Stimulated activated naive CD8-positive, alpha-beta T cell treated with anti-CD3 and anti-CD28 coated beads, Interleukin-15, Interleukin-2, amounts not matched to agents 100 U/mL and 50 U/mL, for 24 hours (primary cell): Measurements from ENCODE around the gene MDC1.
A peak's percentile ranks its signal among the peaks of the same experiment; 100 is the strongest.
"Not testable (repeated sequence)": the region's sequence is repeated elsewhere in the genome, so short reads cannot be mapped to it uniquely, and the experiment has no call there.

ENCODE experiments used
- ATAC-seq: fragments of 150-1000 bp; cut with Tn5 transposase; one replicate; pipeline ENCODE4 v1.10.0; 2021
- DNase-seq: peaks from one replicate; pipeline ENCODE4 v3.0.0; 2021

The MDC1 gene

DNA sequence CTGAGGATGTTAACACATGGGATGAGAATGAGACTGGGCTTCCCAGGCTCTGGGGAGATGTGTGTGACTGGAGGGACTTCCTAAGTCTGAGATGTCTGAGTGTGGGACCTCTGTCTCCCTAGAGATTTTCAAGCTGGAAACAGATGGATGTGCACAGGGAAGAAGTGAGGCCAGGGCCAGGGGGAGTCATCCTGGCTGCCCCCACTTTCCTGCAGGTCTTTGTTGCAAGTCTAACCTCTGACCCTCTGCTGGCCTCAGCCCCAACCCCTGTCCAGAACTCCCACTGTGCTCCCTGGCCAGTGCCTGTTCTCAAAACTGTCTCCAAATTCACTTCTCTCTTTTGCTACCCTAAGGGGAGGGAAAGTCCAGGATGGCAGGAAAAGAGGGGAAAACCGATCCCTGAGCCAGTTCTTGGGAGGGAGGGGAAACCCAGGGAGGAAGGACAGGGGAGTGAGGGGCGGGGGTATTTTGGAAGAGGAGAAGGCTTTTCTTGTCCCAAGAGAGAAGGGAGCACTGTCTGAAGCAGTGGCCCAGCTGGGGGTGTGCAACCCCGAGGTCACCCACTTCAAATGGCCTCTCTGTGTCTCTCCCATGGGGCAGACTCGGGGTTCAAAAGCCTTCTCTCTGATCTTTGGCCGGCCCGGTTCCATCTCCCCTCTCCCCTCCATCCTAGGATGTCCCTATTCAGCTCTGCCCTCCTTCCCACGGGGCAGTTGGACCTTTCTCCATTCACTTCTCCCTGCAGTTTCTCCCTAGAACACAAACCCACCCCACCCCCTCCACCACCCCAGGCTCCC lies 33.7 kb downstream of the MDC1 start:
- DNase-seq, result no peak

DNA sequence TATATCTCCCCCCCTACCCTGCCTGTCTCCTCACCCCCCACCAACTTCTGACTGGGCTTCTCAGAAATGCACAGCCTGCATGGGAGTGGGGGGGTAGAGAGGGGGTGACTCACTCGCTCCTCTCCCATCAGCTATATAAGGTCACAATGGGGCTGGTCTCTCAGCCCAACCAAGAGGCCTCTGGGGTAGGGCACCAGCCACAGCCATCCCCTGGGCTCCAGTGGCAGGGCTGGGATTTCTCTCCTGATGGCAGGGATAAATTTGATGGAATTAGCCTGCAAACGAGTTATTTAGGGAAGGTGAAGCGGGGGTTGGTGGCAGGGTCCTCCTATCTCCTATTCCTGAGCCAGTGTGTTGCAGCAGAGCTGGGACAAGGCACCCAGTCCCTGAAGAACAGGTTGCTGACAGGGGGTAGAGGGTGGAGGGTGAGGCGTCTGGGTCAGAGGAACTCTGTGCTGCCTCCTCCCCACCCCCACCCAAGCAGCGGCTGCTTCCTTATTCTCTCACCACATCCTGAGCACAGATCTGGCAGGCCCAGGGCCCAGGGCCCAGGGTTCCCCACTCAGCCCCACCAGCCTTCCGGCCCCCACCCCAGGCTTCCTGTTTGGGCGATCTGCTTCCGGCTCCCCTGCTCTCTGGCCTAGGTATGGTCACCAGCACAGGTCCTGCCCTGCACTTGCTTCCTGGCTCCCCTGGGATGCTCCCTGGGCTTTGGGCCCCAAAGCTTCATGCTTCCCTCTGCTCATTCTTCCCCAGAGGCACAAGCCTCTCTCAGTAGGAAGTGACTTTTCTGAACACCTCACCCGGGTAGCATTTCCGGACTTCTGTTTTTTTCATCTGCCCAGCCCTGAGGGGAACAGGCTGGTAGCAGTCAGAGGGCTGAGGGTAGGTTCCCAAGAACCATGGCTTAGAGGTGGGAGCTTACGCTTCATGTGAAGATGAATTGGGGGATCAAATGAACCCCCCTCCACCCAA lies 34.7 kb downstream of the MDC1 start:
- ATAC-seq (peak; percentile 72), DNase-seq (peak; percentile 89)

More for the DNA sequence above, 33.7 kb downstream of the MDC1 start:
- no peak for ATAC-seq

DNA sequence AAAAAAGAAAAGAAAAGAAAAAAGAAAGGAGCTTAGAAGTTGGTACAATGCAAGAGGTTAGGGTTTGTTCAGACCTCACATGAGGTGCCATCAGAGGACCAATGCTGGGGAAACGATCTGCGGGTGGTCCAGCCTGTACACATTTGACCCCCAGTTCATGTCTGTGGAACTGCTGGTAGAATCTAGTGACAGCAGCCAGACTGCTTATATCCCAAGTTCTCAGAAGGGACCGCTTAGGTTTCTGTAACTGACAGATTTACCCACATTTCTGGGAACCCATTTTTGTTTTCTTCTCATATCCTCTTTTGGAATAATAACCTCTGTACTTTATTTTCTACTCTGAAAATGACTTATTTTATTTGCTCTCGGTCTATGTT lies 35.3 kb downstream of the MDC1 start:
- ATAC-seq (no peak), DNase-seq (no peak)

DNA sequence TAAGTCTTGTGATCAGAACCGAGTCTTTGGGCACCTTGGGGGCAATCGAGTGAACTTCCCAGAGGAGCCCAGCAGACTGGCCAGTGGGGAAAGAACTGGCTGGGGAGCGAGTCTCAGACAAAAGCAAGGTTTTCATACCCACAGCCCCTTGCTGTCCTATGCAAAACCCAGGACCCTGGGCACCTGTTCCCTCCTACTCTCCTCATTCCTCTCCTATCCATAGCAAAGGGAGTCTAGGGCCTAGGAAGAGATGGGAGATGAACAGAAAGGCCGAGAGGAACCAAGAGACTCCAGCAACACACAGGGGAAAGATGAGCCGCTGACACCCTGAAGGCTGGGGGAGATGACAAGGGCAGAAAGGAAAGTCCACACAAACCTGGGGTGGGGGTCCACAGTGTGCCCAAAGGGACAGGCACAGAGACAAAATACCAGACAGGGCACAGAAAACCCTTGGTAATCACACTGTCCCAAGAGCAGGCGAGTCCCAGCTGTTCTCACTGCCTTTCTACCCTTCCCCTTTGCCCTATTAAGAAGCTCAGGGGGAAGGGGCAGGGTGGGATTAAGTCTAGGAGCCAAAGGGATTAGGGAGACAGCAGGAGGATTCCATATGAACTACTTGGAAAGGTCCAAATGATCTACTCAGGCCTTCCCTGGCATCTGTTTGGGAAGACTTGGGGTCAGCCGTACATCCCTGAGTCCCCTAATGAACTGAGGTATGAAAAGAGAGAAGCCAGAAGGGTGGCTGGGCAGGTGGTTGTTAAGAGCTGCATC lies 37.1 kb downstream of the MDC1 start:
- no peak for DNase-seq
- no peak for ATAC-seq

DNA sequence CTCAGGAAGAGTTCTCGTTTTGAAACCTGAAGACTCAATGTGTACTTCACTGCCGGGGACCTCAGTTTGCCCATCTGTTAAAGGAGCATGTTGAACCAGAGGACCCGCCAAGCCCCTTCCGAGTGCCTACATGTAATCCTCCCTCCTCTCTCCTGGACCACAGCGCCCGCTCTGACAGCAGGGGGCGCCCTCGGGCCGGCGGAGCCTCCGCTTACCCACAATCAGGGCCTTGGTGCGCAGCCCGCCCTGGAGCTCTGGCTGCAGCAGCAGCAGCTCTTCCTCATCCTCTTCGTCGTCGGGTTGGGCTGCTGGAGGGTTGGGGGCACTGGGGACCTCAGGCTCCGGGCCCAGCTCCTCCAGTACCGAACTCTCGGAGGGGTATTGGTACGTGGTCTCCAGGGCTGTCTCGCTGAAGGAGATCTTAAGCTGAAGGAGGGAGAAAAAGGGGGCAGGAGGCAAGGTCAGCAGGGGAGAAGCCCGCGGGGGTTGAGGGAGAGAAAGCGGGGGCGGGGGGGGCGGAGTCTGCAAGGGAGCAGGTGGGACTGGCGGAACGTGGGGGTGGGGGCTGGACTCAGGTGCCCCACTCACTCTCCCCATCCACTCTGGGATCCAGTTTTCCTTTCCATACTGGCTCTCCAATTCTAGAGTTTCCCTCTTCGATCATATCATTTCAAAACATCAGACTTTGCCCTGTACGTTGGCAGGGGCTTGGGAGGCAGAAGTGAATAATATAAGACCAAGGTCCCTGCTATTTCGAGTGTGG lies 37.9 kb downstream of the MDC1 start:
- DNase-seq (peak; percentile 95), ATAC-seq (peak; percentile 57)

DNA sequence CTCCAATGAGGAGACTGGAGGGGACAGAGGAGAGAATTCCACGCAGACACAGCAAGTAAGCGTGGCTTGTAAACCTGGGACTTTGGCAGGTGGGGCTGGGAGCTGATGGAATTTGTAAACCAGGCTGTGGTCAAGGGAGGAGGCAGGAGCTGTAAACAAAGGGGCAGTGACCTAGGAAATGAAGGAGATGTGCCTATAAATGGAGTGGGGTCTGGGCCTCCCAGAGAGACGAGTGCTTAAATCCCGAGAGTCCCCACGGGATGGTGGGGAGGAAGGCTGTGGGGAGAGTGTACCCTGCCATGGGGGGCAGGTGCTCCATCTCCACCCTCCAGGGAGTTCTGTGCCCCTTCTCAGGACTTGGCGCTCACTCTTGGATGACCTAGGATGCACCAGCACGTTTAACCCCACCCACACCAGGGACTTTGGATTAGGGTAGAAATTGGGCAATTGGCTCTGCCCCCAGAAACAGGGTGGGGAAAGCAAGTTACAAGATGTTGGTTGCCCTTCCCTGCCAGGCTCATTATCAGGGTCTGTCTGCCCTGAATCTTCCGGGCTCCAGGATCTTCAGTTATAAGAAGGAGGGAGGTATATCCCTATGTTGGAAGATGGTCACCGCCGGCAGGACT lies 40.3 kb downstream of the MDC1 start:
- ATAC-seq, result no peak

DNA sequence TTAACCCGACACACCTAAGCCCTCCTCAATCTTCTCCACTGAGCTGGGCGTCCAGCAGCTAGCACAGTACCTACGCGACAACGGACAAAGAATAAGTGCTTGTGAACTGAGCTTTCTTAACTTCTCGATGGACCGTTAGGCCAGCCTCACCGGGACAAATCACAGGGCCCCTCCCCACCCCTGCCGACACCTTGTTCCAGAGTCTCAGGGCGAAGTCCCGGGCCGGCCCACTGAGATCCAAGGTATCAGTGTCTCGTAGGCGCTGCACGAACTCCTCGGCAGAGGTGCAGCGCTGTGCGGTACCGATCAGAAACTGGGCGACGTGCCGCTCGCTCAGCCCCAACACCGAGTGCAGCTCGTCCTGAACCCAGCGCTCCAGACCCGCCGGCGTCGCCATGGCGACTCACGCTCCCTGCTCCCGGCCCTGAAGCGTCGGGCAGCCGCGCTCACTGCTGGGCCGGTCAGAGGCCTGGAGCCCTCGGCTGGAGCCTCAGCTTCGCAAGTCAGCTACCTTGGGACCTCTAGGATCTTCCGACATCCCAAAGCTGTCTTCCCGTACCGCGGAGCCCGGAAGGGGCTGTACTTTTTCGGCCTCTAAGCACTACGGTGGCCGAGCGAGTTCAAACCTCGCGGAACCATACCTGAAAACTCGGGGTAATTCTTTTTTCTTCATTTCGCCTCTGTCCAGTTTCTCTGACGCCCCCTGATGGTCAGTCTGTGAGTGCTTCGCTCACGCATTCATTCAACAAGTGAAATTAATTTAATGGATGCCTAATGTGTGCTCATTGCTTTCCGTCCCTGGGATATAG lies 44.4 kb downstream of the MDC1 start, which contains the start of gene DHX16:
Gene DHX16 (minus strand): TSS at position 562 of the 809 bp plus-strand sequence. CDS start 165 bp downstream, at position 397.
- ATAC-seq (peak; percentile 81), DNase-seq (peak; percentile 95)

More for the DNA sequence above, 40.3 kb downstream of the MDC1 start:
- no peak for DNase-seq

DNA sequence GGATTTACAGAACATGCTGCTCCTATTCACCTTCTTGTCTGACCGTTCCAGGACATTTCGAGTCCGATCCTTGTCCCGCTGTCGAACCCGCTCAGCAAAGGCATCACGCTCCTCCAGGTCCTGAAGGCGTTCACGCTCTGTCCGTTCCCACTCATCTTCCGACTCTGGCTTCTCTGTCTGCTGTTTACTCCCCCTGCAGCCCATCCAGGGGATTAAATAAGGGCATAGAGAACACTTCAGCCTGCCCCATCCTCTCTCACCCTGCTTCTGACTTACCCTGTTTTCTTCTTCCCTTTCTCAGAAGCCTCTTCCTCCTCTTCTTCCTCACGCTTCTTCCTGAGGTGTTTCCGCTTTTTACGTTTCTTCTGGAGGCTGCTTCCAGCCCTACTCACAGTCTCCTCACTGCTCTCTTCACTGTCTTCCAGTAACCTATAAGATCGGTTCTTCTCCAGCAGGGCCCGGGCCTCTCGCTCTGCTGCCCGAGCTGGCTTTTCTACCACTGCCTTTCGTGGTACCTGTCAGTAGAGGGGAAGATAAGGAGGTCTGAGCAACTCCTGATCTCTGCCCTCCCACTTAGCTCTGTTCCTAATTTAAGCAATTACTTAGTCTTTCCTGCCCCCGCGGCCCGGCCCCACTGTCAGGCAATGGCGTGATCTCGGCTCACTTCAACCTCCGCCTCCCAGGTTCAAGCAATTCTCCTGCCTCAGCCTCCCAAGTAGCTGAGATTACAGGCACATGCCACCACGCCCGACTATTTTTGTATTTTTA lies 46.1 kb downstream of the MDC1 start:
- no peak for DNase-seq
- no peak for ATAC-seq

DNA sequence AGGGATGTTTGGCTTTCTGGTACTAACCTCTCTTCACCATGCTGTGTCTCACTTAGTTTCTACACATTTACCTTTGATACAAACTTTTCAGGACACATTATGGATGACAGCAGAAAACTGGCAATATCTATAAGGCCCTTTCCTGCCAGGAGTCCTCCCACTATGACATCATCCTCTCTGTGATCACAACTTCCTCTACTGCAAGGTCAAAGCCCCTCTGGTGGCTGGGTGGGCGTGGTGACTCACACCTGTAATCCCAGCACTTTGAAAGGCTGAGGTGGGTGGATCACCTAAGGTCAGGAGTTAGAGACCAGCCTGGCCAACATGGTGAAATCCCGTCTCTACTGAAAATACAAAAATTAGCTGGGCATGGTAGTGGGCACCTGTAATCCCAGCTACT lies 50.8 kb downstream of the MDC1 start:
- peak; percentile 77 for DNase-seq
- ATAC-seq, result peak; percentile 90

DNA sequence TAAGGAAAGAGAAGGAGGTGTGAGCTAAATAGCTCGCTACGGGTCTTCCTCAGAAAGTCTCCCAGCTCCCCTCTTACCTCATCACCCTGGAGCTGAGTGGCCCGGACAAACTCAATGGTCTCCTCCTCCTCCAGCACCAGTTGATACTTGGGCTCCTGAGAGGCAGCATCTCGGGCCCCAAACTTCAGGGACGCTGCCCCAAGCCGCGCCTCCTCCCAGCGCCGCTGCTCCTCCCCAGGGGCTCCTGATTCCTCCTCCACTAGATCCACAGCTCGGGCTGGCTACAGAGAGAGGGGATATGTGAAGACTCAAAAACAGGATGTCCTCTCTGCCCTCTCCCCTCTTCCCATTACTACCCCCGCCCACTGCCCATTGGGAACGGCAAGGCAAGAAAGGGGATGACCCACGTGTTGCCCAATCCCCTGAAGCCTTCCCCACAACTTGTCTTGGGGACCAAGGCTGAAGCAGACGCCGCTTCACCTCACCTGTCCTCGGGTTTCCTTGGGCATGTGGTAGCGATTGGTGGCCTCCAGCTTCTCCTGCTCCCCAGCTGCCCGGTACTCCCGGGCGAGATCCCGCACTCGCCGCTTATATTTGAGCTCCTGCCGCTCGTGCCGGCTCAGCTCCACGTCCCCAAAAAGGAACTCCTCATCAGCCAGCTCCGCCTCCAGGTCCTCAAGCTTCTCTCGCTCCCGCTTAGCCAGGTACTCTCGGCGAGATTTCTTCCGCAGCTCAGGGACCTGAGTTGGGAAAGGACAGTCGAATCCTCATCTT lies 51.9 kb downstream of the MDC1 start:
- ATAC-seq (no peak), DNase-seq (no peak)

DNA sequence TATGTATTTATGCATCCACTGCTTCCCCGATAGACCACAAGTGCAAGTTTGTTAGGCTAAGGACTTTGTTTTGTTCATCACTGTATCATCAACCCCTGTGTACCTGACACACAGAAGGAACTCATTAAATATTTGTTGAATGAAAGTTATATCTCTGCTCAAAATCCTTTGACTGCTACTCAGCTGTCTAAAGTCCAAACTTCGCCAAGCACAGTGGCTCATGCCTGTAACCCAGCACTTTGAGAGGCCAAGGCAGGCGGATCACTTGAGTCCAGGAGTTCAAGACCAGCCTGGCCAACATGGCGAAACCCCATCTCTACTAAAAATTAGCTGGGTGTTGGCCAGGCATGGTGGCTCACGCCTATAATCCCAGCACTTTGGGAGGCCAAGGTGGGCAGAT lies 59.2 kb downstream of the MDC1 start:
- ATAC-seq, DNase-seq: not testable (repeated sequence)

DNA sequence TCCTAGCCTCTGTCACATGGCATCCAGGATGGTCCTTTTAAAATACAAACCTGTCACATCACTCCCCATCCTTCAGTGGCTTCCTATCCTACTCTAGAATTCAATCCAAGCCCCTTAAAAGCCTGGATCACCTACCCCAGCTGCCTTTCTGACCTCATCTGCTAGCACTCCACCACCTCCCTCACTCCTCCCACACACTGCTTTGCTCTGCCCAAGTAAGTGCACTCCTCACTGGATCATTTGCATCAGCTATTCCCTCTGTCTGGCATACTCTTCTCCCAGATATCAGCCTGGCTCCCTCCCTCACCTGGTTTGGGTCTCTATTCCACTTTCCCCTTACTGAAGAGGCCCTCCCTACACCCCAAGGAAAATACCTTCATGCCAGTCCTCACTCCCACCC lies 59.6 kb downstream of the MDC1 start:
- ATAC-seq, result no peak
- no peak for DNase-seq

DNA sequence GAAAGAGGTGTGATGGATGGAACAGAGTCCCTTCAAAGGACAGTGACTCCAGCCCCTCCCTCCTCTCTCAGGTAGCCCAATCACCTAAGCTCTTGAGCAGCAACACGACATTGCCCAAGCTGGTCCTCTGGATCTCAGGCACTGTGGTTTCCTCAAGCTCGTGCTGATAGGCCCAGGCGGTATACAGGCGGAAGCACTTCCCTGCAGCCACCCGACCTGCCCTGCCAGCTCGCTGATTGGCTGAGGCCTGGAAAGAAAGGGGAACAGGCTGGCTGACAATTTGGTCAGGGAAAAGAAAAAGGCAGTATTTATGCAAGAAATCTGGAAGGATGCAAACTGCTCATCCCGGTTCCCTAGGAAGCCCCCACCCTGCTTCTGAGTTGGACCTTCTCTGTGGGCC lies 60.6 kb downstream of the MDC1 start:
- no peak for DNase-seq
- ATAC-seq, result no peak

DNA sequence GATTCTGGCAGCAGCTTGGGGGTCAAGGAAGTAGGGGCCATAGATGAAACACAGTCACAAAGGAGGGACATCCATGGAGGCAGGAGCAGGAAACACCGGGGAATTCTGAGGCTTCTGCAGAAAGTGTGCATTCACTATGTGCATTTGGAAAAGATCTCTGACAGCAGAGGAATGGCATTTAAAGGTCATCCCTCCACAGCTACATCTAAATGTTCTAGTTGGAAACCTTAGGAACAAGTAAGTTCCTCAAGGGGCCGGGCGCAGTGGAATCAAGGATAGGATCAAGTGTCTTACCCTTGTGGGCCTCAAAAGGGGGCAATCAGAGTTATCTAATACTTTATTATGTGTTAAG lies 61.4 kb downstream of the MDC1 start:
- ATAC-seq (no peak), DNase-seq (no peak)

DNA sequence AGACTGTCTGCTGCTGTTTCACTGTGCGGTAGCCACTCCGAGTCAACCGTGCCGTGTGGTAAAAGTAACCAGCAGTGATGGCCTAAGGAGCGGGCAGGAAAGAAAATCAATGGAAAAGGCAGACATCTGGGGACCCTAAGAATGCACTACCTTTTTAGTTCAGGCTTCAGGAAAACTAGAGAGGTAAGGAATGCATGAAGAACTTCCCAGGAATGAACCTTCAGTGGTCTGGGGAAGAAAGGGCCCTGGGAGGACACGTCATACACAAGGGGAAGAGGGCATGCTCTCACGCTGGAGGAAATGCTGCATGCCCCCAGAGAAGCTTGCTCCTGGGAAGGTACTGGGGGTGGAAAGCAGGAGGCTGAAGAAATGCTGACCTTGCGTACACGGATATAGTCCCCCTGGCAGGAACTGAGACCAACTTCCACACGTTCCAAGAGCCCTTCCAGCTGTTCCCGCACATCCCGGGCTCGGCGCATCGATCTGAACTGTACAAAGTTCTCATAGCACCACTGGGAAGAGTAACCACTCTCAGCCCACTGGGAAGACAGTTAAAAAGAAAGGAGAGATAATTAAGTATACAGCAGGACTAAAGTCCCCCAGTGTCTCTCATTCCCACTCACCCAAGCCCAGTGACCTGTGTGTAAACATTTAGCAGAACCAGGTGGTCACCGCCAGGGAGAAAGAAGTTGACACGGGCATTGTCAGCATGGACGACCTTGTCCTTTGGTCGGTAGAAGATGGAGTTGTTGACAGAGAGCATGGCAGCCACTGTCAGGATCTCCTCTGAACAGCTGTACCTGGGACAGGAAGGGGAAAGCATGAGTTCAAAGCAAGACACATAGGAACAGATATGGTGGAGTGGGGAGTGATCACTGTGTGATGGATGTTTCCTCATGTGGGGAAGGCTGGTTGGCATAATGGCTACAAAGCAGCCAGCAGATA lies 62.0 kb downstream of the MDC1 start:
- ATAC-seq (no peak), DNase-seq (no peak)

DNA sequence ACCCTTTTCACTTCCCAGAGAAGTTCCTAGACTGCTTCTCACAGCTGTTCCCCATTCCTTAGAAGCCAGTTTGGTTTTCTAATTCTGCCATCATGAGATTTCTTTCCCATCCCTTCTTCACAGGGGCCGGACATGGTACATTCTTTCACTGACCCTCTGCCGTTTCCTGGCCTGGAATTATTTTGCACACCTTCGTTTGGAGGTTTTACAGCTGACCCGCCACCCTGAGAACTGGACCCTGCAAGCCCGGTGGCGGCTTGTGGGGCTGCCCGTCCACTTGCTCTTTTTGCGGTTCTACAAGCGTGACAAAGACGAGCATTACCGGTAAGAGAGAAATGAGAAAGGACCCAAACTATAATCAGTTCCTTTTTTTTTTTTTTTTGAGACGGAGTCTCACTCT lies 65.9 kb downstream of the MDC1 start:
- DNase-seq (no peak), ATAC-seq (no peak)
